SU-DHL-6 (cell line): ENCODE data around the gene MYO10.

ENCODE experiments used
- H2AFZ ChIP-seq: fragments of 200-600 bp; sonication (generic); 2 replicates; pipeline ENCODE4 v1.6.1; 2014; ENCODE audit warnings: low read depth, mild to moderate bottlenecking, moderate library complexity, mixed read lengths, antibody characterized with exemption, low read length; ENCODE audit not compliant: severe bottlenecking
- H3F3A ChIP-seq: fragments of 200-600 bp; shearing (Covaris generic); 2 replicates; pipeline ENCODE4 v1.6.0; 2016; ENCODE audit warnings: antibody characterized with exemption, mild to moderate bottlenecking; ENCODE audit not compliant: insufficient read depth
- H3K27ac ChIP-seq: fragments of 200-600 bp; sonication (generic); 2 replicates; pipeline ENCODE4 v1.5.1; 2016; ENCODE audit warnings: low read depth, mild to moderate bottlenecking, low read length, moderate library complexity, mixed read lengths
- H3K27me3 ChIP-seq: fragments of 200-600 bp; sonication (generic), shearing (Covaris generic); 2 replicates; pipeline ENCODE4 v1.6.0; 2014; ENCODE audit warnings: mild to moderate bottlenecking, low read length
- H3K36me3 ChIP-seq: fragments of 200-600 bp; sonication (generic); 2 replicates; pipeline ENCODE4 v1.6.1; 2014; ENCODE audit warnings: mild to moderate bottlenecking, low read length, mixed read lengths
- H3K4me2 ChIP-seq: fragments of 300-600, 200-600 bp; shearing (Covaris generic), sonication (generic); 2 replicates; pipeline ENCODE4 v1.6.0; 2014; ENCODE audit warnings: low read length, low read depth, mild to moderate bottlenecking; ENCODE audit not compliant: poor library complexity, severe bottlenecking
- H3K4me3 ChIP-seq: fragments of 200-600 bp; sonication (generic); 2 replicates; pipeline ENCODE4 v1.5.1; 2014; ENCODE audit warnings: antibody characterized with exemption, low read length, mild to moderate bottlenecking, mixed read lengths; ENCODE audit not compliant: insufficient read depth, poor library complexity, severe bottlenecking
- H3K79me2 ChIP-seq: fragments of 200-600 bp; sonication (generic); 2 replicates; pipeline ENCODE4 v1.6.1; 2014; ENCODE audit warnings: mild to moderate bottlenecking, low read length, moderate library complexity; ENCODE audit not compliant: insufficient read depth
- H3K9ac ChIP-seq: fragments of 200-600 bp; sonication (generic); 2 replicates; pipeline ENCODE4 v1.7.0; 2014; ENCODE audit warnings: mild to moderate bottlenecking, low read length
- H3K9me2 ChIP-seq: fragments of 200-600 bp; sonication (generic); replicated peaks from 2 replicates; pipeline ENCODE4 v1.6.1; 2014; ENCODE audit warnings: low read length; ENCODE audit not compliant: insufficient read depth
- H3K9me3 ChIP-seq: fragments of 200-600 bp; sonication (generic); 2 replicates; pipeline ENCODE4 v1.6.1; 2014; ENCODE audit warnings: low read length, mixed read lengths; ENCODE audit not compliant: insufficient read depth
- H4K20me1 ChIP-seq: fragments of 200-600 bp; sonication (generic); 2 replicates; pipeline ENCODE4 v1.6.1; 2014; ENCODE audit warnings: low read depth, mild to moderate bottlenecking, antibody characterized with exemption, low read length, moderate library complexity, mixed read lengths
- CTCF ChIP-seq: fragments of 200-600 bp; sonication (generic); IDR thresholded peaks from one replicate; pipeline ENCODE4 v1.5.1; 2017; ENCODE audit warnings: antibody characterized with exemption, mild to moderate bottlenecking, low read length, moderate library complexity; ENCODE audit not compliant: insufficient read depth, poor library complexity, severe bottlenecking
- EZH2phosphoT487 ChIP-seq: fragments of 200-600 bp; sonication (generic), shearing (Covaris generic); conservative IDR thresholded peaks from 2 replicates; pipeline ENCODE4 v1.6.1; 2018; ENCODE audit warnings: mild to moderate bottlenecking, antibody characterized with exemption, low read length, moderate library complexity, mixed read lengths

MYO10 gene

GRCh38 chr5:16757146-16757545 lies 178.9 kb downstream of the MYO10 start:
- no peaks in the 10 kb centered on the region for H3K9me2 ChIP-seq
- H3F3A ChIP-seq: no peaks in the 10 kb centered on the region
- H3K4me2 ChIP-seq: no peak overlapping the region
- no peak overlapping the region for H2AFZ ChIP-seq
- H3K4me3 ChIP-seq: no peak overlapping the region
- TF ChIP-seq CTCF (no peak), EZH2phosphoT487 (no peak)
- no peaks in the 10 kb centered on the region for H3K9me3 ChIP-seq
- H3K9ac ChIP-seq: no peak overlapping the region
- H3K27me3 ChIP-seq: no peaks in the 10 kb centered on the region
- no peaks in the 10 kb centered on the region for H3K36me3 ChIP-seq
- H3K27ac ChIP-seq: no peak overlapping the region
- no peaks in the 10 kb centered on the region for H3K79me2 ChIP-seq
- H4K20me1 ChIP-seq: no peaks in the 10 kb centered on the region

GRCh38 chr5:16756692-16757091 lies 179.4 kb downstream of the MYO10 start:
- TF ChIP-seq CTCF (no peak), EZH2phosphoT487 (no peak)
- Histone ChIP-seq H2AFZ (no peak overlapping the region), H3K27ac (no peak overlapping the region), H3K27me3 (no peaks in the 10 kb centered on the region), H3F3A (no peaks in the 10 kb centered on the region), H3K9ac (no peak overlapping the region), H3K4me3 (no peak overlapping the region), H3K79me2 (no peaks in the 10 kb centered on the region), H4K20me1 (no peaks in the 10 kb centered on the region), H3K4me2 (no peak overlapping the region), H3K9me3 (no peaks in the 10 kb centered on the region), H3K36me3 (no peaks in the 10 kb centered on the region), H3K9me2 (no peaks in the 10 kb centered on the region)

GRCh38 chr5:16755641-16756040 lies 180.4 kb downstream of the MYO10 start:
- Histone ChIP-seq H3F3A (no peaks in the 10 kb centered on the region), H3K9me2 (no peaks in the 10 kb centered on the region), H3K4me2 (no peak overlapping the region), H3K36me3 (no peaks in the 10 kb centered on the region), H2AFZ (no peak overlapping the region), H3K27me3 (no peaks in the 10 kb centered on the region), H3K9me3 (no peaks in the 10 kb centered on the region), H3K79me2 (no peaks in the 10 kb centered on the region), H3K4me3 (no peak overlapping the region), H3K9ac (no peak overlapping the region), H4K20me1 (no peaks in the 10 kb centered on the region), H3K27ac (no peak overlapping the region)
- TF ChIP-seq EZH2phosphoT487: no peak
- no peak for TF ChIP-seq CTCF

GRCh38 chr5:16754601-16755000 lies 181.5 kb downstream of the MYO10 start:
- no peak overlapping the region for H3K9ac ChIP-seq
- H3K36me3 ChIP-seq: no peaks in the 10 kb centered on the region
- H3K27ac ChIP-seq: no peak overlapping the region
- no peaks in the 10 kb centered on the region for H3K9me2 ChIP-seq
- H3K4me3 ChIP-seq: no peak overlapping the region
- H3K79me2 ChIP-seq: no peaks in the 10 kb centered on the region
- H4K20me1 ChIP-seq: no peaks in the 10 kb centered on the region
- H3K27me3 ChIP-seq: no peaks in the 10 kb centered on the region
- TF ChIP-seq CTCF (no peak), EZH2phosphoT487 (no peak)
- no peaks in the 10 kb centered on the region for H3F3A ChIP-seq
- H2AFZ ChIP-seq: no peak overlapping the region
- no peaks in the 10 kb centered on the region for H3K9me3 ChIP-seq
- H3K4me2 ChIP-seq: no peak overlapping the region
